IMR-90 (cell line): ENCODE data around the gene PDZD2. TPM values are rescaled to one million over a fixed set of nuclear protein-coding genes. Genes with fewer than 3 reads are reported as not detected.

Experiments
- ATAC-seq: fragments of 200-7000 bp; cut with Tn5 transposase; 2 replicates; pipeline ENCODE4 v1.9.1; 2020; ENCODE audit warnings: low read depth, mild to moderate bottlenecking, moderate library complexity
- BruUV-seq: library from RNA; stranded (reverse); fragments of 400-500 nt; replicated peaks from 2 replicates; lab custom pipeline; 2021; lab: Mats Ljungman, UMichigan
- CTCF ChIA-PET: fragments of 300-600 bp; formaldehyde crosslinking; extraction: SDS; loops from one replicate; lab custom pipeline; 2021; ENCODE audit warnings: antibody characterized with exemption; lab: Yijun Ruan, JAX
- POLR2A ChIA-PET: fragments of 300-600 bp; sonication (Branson Sonifier 250); formaldehyde crosslinking; loops from one replicate; lab custom pipeline; 2022; ENCODE audit warnings: antibody characterized with exemption; ENCODE audit not compliant: unreplicated experiment; lab: Charles Lee
- DNase-seq: peaks from one replicate; pipeline ENCODE4 v3.0.0; 2013
- H2AFZ ChIP-seq: replicated peaks from 2 replicates; pipeline ENCODE3; 2013; ENCODE audit warnings: low read length, mild to moderate bottlenecking; ENCODE audit not compliant: poor library complexity
- H2AK5ac ChIP-seq: 2 replicates; pipeline ENCODE4 v1.6.1; 2013; ENCODE audit warnings: low read depth, low read length, inconsistent platforms
- H2AK9ac ChIP-seq: replicated peaks from 2 replicates; pipeline ENCODE3; 2013; ENCODE audit warnings: mild to moderate bottlenecking, low read depth, low read length, moderate library complexity; ENCODE audit not compliant: poor library complexity
- H2BK120ac ChIP-seq: 2 replicates; pipeline ENCODE4 v1.6.1; 2013; ENCODE audit warnings: low read depth, low read length, inconsistent platforms
- H2BK15ac ChIP-seq: 3 replicates; pipeline ENCODE4 v1.6.1; 2013; ENCODE audit warnings: low read depth, low read length, inconsistent platforms
- H2BK20ac ChIP-seq: 2 replicates; pipeline ENCODE4 v1.6.1; 2013; ENCODE audit warnings: low read depth, mild to moderate bottlenecking, inconsistent platforms, low read length, moderate library complexity
- H2BK5ac ChIP-seq: 2 replicates; pipeline ENCODE4 v1.6.1; 2013; ENCODE audit warnings: mild to moderate bottlenecking, low read depth, low read length, inconsistent platforms; ENCODE audit not compliant: poor library complexity, severe bottlenecking
- H3K14ac ChIP-seq: replicated peaks from 2 replicates; pipeline ENCODE4 v1.6.1; 2013; ENCODE audit warnings: low read depth, low read length, inconsistent platforms
- H3K18ac ChIP-seq: 2 replicates; pipeline ENCODE4 v1.6.1; 2013; ENCODE audit warnings: low read depth, low read length, control low read depth
- H3K23ac ChIP-seq: 2 replicates; pipeline ENCODE4 v1.6.1; 2013; ENCODE audit warnings: low read depth, low read length, inconsistent platforms
- H3K27ac ChIP-seq: 2 replicates; pipeline ENCODE4 v1.5.1; 2013; ENCODE audit warnings: mild to moderate bottlenecking, control low read depth, low read length; ENCODE audit not compliant: insufficient read depth
- H3K27me3 ChIP-seq: 2 replicates; pipeline ENCODE4 v1.6.1; 2013; ENCODE audit warnings: low read length; ENCODE audit not compliant: control insufficient read depth, insufficient read depth
- H3K36me3 ChIP-seq: 2 replicates; pipeline ENCODE4 v1.6.1; 2013; ENCODE audit warnings: low read length, mixed read lengths; ENCODE audit not compliant: control insufficient read depth, insufficient read depth
- H3K4ac ChIP-seq: 2 replicates; pipeline ENCODE4 v1.6.1; 2013; ENCODE audit warnings: low read depth, low read length, inconsistent platforms
- H3K4me1 ChIP-seq: 2 replicates; pipeline ENCODE4 v1.6.1; 2013; ENCODE audit warnings: low read length, mixed read lengths; ENCODE audit not compliant: control insufficient read depth, insufficient read depth
- H3K4me2 ChIP-seq: 2 replicates; pipeline ENCODE4 v1.6.1; 2013; ENCODE audit warnings: low read depth, mild to moderate bottlenecking, control low read depth, low read length, moderate library complexity
- H3K4me3 ChIP-seq: 2 replicates; pipeline ENCODE4 v1.5.1; 2013; ENCODE audit warnings: low read depth, mild to moderate bottlenecking, control low read depth, low read length, moderate library complexity; ENCODE audit not compliant: insufficient read depth
- H3K56ac ChIP-seq: 2 replicates; pipeline ENCODE4 v1.6.1; 2013; ENCODE audit warnings: low read length, inconsistent platforms; ENCODE audit not compliant: insufficient read depth; ENCODE audit errors: extremely low read depth
- H3K79me1 ChIP-seq, 2 experiments: 2 replicates each; pipeline ENCODE4 v1.6.1; 2013; ENCODE audit warnings: low read length in 2 of 2, inconsistent platforms in 1 of 2, low read depth in 1 of 2
- H3K9ac ChIP-seq: 2 replicates; pipeline ENCODE4 v1.6.1; 2013; ENCODE audit warnings: low read depth, low read length, control low read depth
- H3K9me1 ChIP-seq: 2 replicates; pipeline ENCODE4 v1.6.1; 2013; ENCODE audit warnings: low read length, inconsistent platforms; ENCODE audit not compliant: insufficient read depth
- H3K9me3 ChIP-seq: 2 replicates; pipeline ENCODE4 v1.6.1; 2013; ENCODE audit warnings: low read length; ENCODE audit not compliant: control insufficient read depth, insufficient read depth
- H4K20me1 ChIP-seq: 2 replicates; pipeline ENCODE4 v1.6.1; 2013; ENCODE audit warnings: low read length, inconsistent platforms; ENCODE audit not compliant: insufficient read depth
- H4K5ac ChIP-seq: 2 replicates; pipeline ENCODE4 v1.6.1; 2013; ENCODE audit warnings: mild to moderate bottlenecking, low read depth, low read length, control low read depth
- H4K8ac ChIP-seq, 2 experiments: 2 replicates each; pipeline ENCODE4 v1.6.1; 2013; ENCODE audit warnings: low read depth in 2 of 2, low read length in 2 of 2, control low read depth in 1 of 2, inconsistent platforms in 1 of 2
- H4K91ac ChIP-seq: 2 replicates; pipeline ENCODE4 v1.6.1; 2013; ENCODE audit warnings: low read depth, low read length, inconsistent platforms; ENCODE audit not compliant: insufficient read depth
- BHLHE40 ChIP-seq: fragments of 150-350 bp; IDR thresholded peaks from 2 replicates; pipeline ENCODE4 v1.6.1; 2016; ENCODE audit warnings: mild to moderate bottlenecking, low read depth, low read length
- CEBPB ChIP-seq: IDR thresholded peaks from 2 replicates; pipeline ENCODE4 v1.6.1; 2012; ENCODE audit warnings: low read depth, low read length, improper control_type of control experiment
- CHD1 ChIP-seq: IDR thresholded peaks from 2 replicates; pipeline ENCODE4 v1.6.1; 2012; ENCODE audit warnings: low read depth, low read length, improper control_type of control experiment
- CTCF ChIP-seq: conservative IDR thresholded peaks from 2 replicates; pipeline ENCODE4 v1.5.1; 2012; ENCODE audit warnings: mild to moderate bottlenecking, low read depth, low read length, improper control_type of control experiment
- FOS ChIP-seq: fragments of 150-350 bp; IDR thresholded peaks from 2 replicates; pipeline ENCODE4 v1.6.1; 2016; ENCODE audit warnings: low read depth, low read length
- MAFK ChIP-seq: IDR thresholded peaks from 2 replicates; pipeline ENCODE4 v1.6.1; 2012; ENCODE audit warnings: low read depth, low read length, improper control_type of control experiment
- MAZ ChIP-seq: IDR thresholded peaks from 2 replicates; pipeline ENCODE4 v1.6.1; 2012; ENCODE audit warnings: low read depth, mild to moderate bottlenecking, low read length, improper control_type of control experiment, moderate library complexity, borderline replicate concordance
- MXI1 ChIP-seq: IDR thresholded peaks from 2 replicates; pipeline ENCODE4 v1.6.1; 2012; ENCODE audit warnings: low read depth, mild to moderate bottlenecking, low read length, moderate library complexity, borderline replicate concordance
- NFE2L2 ChIP-seq: fragments of 150-350 bp; IDR thresholded peaks from 2 replicates; pipeline ENCODE4 v1.6.1; 2016; ENCODE audit warnings: low read depth, mild to moderate bottlenecking, low read length
- POLR2A ChIP-seq: IDR thresholded peaks from 2 replicates; pipeline ENCODE4 v1.6.1; 2012; ENCODE audit warnings: mild to moderate bottlenecking, low read depth, low read length
- RAD21 ChIP-seq: IDR thresholded peaks from 2 replicates; pipeline ENCODE4 v1.6.1; 2012; ENCODE audit warnings: low read length, improper control_type of control experiment
- RCOR1 ChIP-seq: IDR thresholded peaks from 2 replicates; pipeline ENCODE4 v1.6.1; 2012; ENCODE audit warnings: mild to moderate bottlenecking, low read length, improper control_type of control experiment; ENCODE audit not compliant: insufficient replicate concordance
- RFX5 ChIP-seq: IDR thresholded peaks from 2 replicates; pipeline ENCODE4 v1.8.0; 2012; ENCODE audit warnings: low read depth, mild to moderate bottlenecking, low read length, moderate library complexity
- SMC3 ChIP-seq: fragments of 150-350 bp; IDR thresholded peaks from 2 replicates; pipeline ENCODE4 v1.6.1; 2016; ENCODE audit warnings: low read depth, mild to moderate bottlenecking, antibody characterized with exemption, low read length, moderate library complexity
- WGBS, 2 experiments: methylation state at CpG; one replicate each; pipeline versions ENCODE4 v1.1.5 to v1.1.7; 2013; ENCODE audit warnings: missing lambda C conversion rate in 2 of 2; ENCODE audit not compliant: insufficient read length in 1 of 2; ENCODE audit errors: extremely low coverage in 2 of 2; 5-methylcytosine and 5-hydroxymethylcytosine counted together
- dilution Hi-C: fragments of 300-500 bp; cut with HindIII; formaldehyde crosslinking; loops from one replicate; pipeline ENCODE4 v1.14.3; 2018; ENCODE audit warnings: low sequenced_read_pairs; ENCODE audit not compliant: unreplicated experiment
- in situ Hi-C: fragments of 300-500 bp; cut with MboI; formaldehyde crosslinking; loops from 3 replicates; pipeline ENCODE4 v1.14.3; 2019; ENCODE audit warnings: low sequenced_read_pairs, inconsistent platforms, mixed read lengths
- intact Hi-C: fragments of 100-400 bp; cut with micrococcal nuclease; formaldehyde crosslinking; loops from 2 replicates; pipeline ENCODE4 v1.10.0; 2022
- polyA plus RNA-seq, 3 experiments: library from polyadenylated mRNA; depleted of rRNA; stranded (reverse); fragments of >200 nt; gene quantifications; 2 replicates each; pipeline ENCODE4 v1.2.3, GENCODE V29; 2012; ENCODE audit warnings: low replicate concordance in 1 of 3
- total RNA-seq: library from RNA; depleted of rRNA; stranded (reverse); fragments of >200 nt; gene quantifications from 2 replicates; pipeline ENCODE4 v1.2.3, GENCODE V29; 2012
- TF ChIP-seq, protein P1 (sequence below): fragments of 150-350 bp; IDR thresholded peaks from 2 replicates; pipeline ENCODE4 v1.6.1; 2017; ENCODE audit warnings: mild to moderate bottlenecking, antibody characterized with exemption, low read length, low read depth
- TF ChIP-seq, protein P2 (sequence below): fragments of 150-350 bp; IDR thresholded peaks from 2 replicates; pipeline ENCODE4 v1.6.1; 2016; ENCODE audit warnings: low read depth, mild to moderate bottlenecking, low read length, moderate library complexity, borderline replicate concordance

Gene PDZD2
- total and polyA plus RNA-seq, 2 of the 4 experiments (the other 2 are of a cell fraction), result under 0.01 to 0.02 TPM

DNA sequence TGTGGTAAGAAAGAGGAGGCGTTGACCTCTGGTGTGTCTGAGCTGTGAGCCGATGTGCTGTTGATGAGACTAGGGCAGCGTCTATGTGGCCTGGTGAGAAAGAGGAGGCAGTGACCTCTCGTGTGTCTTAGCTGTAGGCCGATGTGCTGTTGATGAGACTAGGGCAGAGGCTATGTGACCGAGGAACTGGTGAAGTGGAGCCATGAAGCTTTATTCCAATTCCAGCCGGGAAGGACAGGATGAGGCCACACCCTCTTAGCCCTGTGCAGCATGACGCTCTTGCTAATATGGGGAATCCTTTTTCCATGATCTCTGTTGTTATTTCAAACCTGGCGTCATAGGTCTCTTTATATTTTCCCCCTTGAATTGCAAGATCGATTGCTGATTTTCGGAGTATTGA, 362.8 kb downstream of the PDZD2 start:
- Histone ChIP-seq H2AK9ac (no peak overlapping the region), H2BK5ac (no peak overlapping the region), H4K91ac (no peak overlapping the region), H3K9ac (no peak overlapping the region), H3K4ac (no peak overlapping the region), H3K79me1 (no peaks in the 10 kb centered on the region), H3K9me3 (no peaks in the 10 kb centered on the region), H3K27me3 (peaks cover 10% of the 10 kb centered on the region), H4K5ac (no peak overlapping the region), H3K18ac (no peak overlapping the region), H2BK20ac (no peak overlapping the region), H3K23ac (no peak overlapping the region), H3K36me3 (no peaks in the 10 kb centered on the region), H3K27ac (no peak overlapping the region), H4K8ac (no peak overlapping the region), H4K20me1 (no peaks in the 10 kb centered on the region), H2BK15ac (no peak overlapping the region), H3K4me2 (no peak overlapping the region), H3K14ac (no peak overlapping the region), H3K9me1 (no peaks in the 10 kb centered on the region), H3K56ac (no peak overlapping the region), H2AFZ (no peak overlapping the region), H3K4me3 (no peak overlapping the region), H2AK5ac (no peak overlapping the region), H3K4me1 (no peaks in the 10 kb centered on the region), H2BK120ac (no peak overlapping the region)
- WGBS, 2 experiments, result 60% methylated on average over 6 of the region's 11 CpGs; no CpG with 5 or more reads in 1 of the 2 experiments
- DNase-seq (no peak), ATAC-seq (no peak)
- intact Hi-C loops (no loop called here), in situ Hi-C loops (no loop called here), dilution Hi-C loops (no loop called here)
- POLR2A ChIA-PET, result no interaction called here
- TF ChIP-seq RFX5, result no peak
- TF ChIP-seq CHD1, result no peak
- no peak for TF ChIP-seq RAD21
- TF ChIP-seq MAFK, result no peak
- no peak for TF ChIP-seq CTCF
- no peak for TF ChIP-seq CEBPB
- no peak for TF ChIP-seq FOS
- TF ChIP-seq, protein P1, sequence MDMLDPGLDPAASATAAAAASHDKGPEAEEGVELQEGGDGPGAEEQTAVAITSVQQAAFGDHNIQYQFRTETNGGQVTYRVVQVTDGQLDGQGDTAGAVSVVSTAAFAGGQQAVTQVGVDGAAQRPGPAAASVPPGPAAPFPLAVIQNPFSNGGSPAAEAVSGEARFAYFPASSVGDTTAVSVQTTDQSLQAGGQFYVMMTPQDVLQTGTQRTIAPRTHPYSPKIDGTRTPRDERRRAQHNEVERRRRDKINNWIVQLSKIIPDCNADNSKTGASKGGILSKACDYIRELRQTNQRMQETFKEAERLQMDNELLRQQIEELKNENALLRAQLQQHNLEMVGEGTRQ, result no peak
- no peak for TF ChIP-seq MAZ
- TF ChIP-seq RCOR1, result no peak
- no peak for TF ChIP-seq MXI1
- no peak for TF ChIP-seq SMC3
- TF ChIP-seq NFE2L2, result no peak
- no peak for TF ChIP-seq POLR2A
- TF ChIP-seq, protein P2, sequence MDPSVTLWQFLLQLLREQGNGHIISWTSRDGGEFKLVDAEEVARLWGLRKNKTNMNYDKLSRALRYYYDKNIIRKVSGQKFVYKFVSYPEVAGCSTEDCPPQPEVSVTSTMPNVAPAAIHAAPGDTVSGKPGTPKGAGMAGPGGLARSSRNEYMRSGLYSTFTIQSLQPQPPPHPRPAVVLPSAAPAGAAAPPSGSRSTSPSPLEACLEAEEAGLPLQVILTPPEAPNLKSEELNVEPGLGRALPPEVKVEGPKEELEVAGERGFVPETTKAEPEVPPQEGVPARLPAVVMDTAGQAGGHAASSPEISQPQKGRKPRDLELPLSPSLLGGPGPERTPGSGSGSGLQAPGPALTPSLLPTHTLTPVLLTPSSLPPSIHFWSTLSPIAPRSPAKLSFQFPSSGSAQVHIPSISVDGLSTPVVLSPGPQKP, result no peak
- TF ChIP-seq BHLHE40, result no peak
- CTCF ChIA-PET, result no interaction called here
- no TSS peak for BruUV-seq
